ENCODE results near the gene QSOX1.

The QSOX1 gene

GRCh38 chr1:180173451-180173850 is 18.8 kb downstream of the QSOX1 start:
- DNase-seq: no peak

- no peak for DNase-seq
Measured at GRCh38 chr1:180173952-180174351, 19.3 kb downstream of the QSOX1 start.

- DNase-seq: no peak
Measured at GRCh38 chr1:180175291-180175690, 20.6 kb downstream of the QSOX1 start.

- DNase-seq: no peak
Measured at GRCh38 chr1:180175806-180176205, 21.1 kb downstream of the QSOX1 start.

GRCh38 chr1:180176965-180177364 is 22.3 kb downstream of the QSOX1 start:
- DNase-seq: no peak

GRCh38 chr1:180177931-180178330 is 23.3 kb downstream of the QSOX1 start:
- no peak for DNase-seq

- DNase-seq: no peak
Measured at GRCh38 chr1:180178511-180179161, 24.0 kb downstream of the QSOX1 start.

GRCh38 chr1:180179162-180179957 is 24.7 kb downstream of the QSOX1 start:
- no peak for DNase-seq

- DNase-seq: no peak
Measured at GRCh38 chr1:180181048-180181447, 26.4 kb downstream of the QSOX1 start.

- no peak for DNase-seq
Measured at GRCh38 chr1:180181996-180182642, 27.4 kb downstream of the QSOX1 start.

- no peak for DNase-seq
Measured at GRCh38 chr1:180182643-180183311, 28.1 kb downstream of the QSOX1 start.

- no peak for DNase-seq
Measured at GRCh38 chr1:180183426-180183825, 28.8 kb downstream of the QSOX1 start.

GRCh38 chr1:180184041-180184440 is 29.4 kb downstream of the QSOX1 start:
- no peak for DNase-seq

- no peak for DNase-seq
Measured at GRCh38 chr1:180185281-180185680, 30.6 kb downstream of the QSOX1 start.

GRCh38 chr1:180185971-180186645 is 31.4 kb downstream of the QSOX1 start:
- no peak for DNase-seq

GRCh38 chr1:180186831-180187230 is 32.2 kb downstream of the QSOX1 start:
- DNase-seq: no peak

- no peak for DNase-seq
Measured at GRCh38 chr1:180187626-180188025, 33.0 kb downstream of the QSOX1 start.

- DNase-seq: peak; percentile 7
Measured at GRCh38 chr1:180188091-180188506, 33.4 kb downstream of the QSOX1 start.

- no peak for DNase-seq
Measured at GRCh38 chr1:180188684-180189175, 34.1 kb downstream of the QSOX1 start.

- no peak for DNase-seq
Measured at GRCh38 chr1:180190091-180190490, 35.4 kb downstream of the QSOX1 start.

- no peak for DNase-seq
Measured at GRCh38 chr1:180192172-180192571, 37.5 kb downstream of the QSOX1 start.
